ENCODE results near the gene RSPH3. TPM values are rescaled to one million over a fixed set of nuclear protein-coding genes. Genes with fewer than 3 reads are reported as not detected.
"Not testable (repeated sequence)": the region's sequence is repeated elsewhere in the genome, so short reads cannot be mapped to it uniquely, and the experiment has no call there.

Gene RSPH3
- polyA plus RNA-seq, 1 experiment: 2.3 TPM

DNA sequence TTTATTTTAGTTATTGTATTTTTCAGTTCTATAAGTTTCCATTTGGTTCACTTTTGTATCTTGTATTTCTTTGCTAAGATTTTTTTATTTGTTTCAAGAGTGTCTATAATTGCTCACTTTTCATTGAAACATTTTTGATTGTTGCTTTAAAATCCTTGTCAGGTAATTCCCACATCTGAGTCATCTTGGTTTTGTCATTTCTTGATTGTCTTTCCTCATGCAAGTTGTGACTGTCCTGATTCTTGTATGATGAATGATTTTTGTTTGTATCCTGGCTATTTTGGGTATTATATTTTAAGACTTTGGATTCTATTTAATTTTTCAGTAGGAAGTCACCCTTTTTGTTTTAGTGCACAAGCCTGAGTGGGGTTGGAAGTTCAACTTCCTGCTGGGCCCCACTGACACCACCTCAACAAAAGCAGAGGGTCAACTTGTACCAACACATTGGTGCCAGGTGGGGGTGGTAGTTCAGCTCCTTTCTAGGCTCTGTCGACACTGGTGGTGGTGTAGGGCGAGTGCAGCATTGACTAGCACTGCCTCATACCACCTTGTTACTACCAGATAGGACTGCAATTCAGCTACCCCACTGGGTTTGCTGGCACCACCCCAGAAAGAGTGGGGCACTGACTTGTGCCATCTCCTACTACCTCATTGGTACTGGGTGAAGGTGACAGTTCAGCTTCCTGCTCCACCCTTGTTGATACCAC, 8.8 kb downstream of the RSPH3 start:
- no peak overlapping the region for H3K4me3 ChIP-seq (ENCODE audit: low read depth, low read length)
- no peak for TF ChIP-seq CTCF (IDR thresholded peaks at IDR 0.05; ENCODE audit: insufficient read depth, low read depth, low read length)
- ChIA-PET POLR2A (no interaction called here), CTCF (interaction anchor here (0.6 to 1.8 kb wide), 2 partner anchors 12 to 27 kb away, joined by 3 to 4 read pairs; no protein-coding TSS in a partner anchor)
- peaks cover 2% of the 10 kb centered on the region; the same call in 1 of the 2 replicates for H3K36me3 ChIP-seq (ENCODE audit: control insufficient read depth, insufficient read depth, low read length)
- no peaks in the 10 kb centered on the region for H3K27me3 ChIP-seq (ENCODE audit: control insufficient read depth, insufficient read depth, low read length)
- DNase-seq (ENCODE audit: low read depth): no peak

- POLR2A ChIA-PET; H3K27me3 ChIP-seq (ENCODE audit: control insufficient read depth, insufficient read depth, low read length); H3K36me3 ChIP-seq (ENCODE audit: control insufficient read depth, insufficient read depth, low read length); DNase-seq (ENCODE audit: low read depth); H3K4me3 ChIP-seq (ENCODE audit: low read depth, low read length): not testable (repeated sequence)
- CTCF ChIA-PET: interaction anchor here (0.7 kb wide), 1 partner anchor 19 kb away, joined by 4 read pairs; no protein-coding TSS in a partner anchor
Measured at GRCh38 chr6:158989711-158990110, 10.3 kb downstream of the RSPH3 start.

DNA sequence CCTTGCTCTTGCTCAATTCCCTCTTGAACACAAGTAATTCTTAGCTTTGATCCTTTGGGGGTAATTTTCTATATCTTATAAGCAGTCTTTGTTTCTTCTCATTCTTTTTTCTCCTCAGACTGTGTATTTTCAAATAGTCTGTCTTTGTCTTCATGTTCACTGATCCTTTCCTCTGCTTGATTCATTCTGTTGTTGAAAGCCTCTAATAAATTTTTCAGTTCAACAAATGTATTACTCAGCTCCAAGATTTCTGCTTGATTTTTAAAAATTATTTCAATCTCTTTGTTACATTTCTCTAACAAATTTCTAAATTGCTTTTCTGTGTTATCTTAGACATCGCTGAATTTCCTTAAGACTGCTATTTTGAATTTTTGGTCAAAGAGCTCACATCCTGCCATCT, 11.5 kb downstream of the RSPH3 start:
- DNase-seq (ENCODE audit: low read depth): no peak
- TF ChIP-seq CTCF (IDR thresholded peaks at IDR 0.05; ENCODE audit: insufficient read depth, low read depth, low read length): no peak
- peaks cover 2% of the 10 kb centered on the region; the same call in 1 of the 2 replicates for H3K36me3 ChIP-seq (ENCODE audit: control insufficient read depth, insufficient read depth, low read length)
- H3K4me3 ChIP-seq (ENCODE audit: low read depth, low read length): no peak overlapping the region
- ChIA-PET POLR2A (no interaction called here), CTCF (interaction anchor here (0.8 to 1.2 kb wide), 4 partner anchors 9 to 146 kb away, joined by 3 read pairs; partner anchors contain the start of gene RSPH3)
- H3K27me3 ChIP-seq (ENCODE audit: control insufficient read depth, insufficient read depth, low read length): no peaks in the 10 kb centered on the region

- CTCF ChIA-PET: interaction anchor here (1.0 to 1.3 kb wide), 3 partner anchors 8 to 281 kb away, joined by 3 to 4 read pairs (median 3); no protein-coding TSS in a partner anchor
- Histone ChIP-seq H3K4me3 (ENCODE audit: low read depth, low read length) (no peak overlapping the region), H3K36me3 (ENCODE audit: control insufficient read depth, insufficient read depth, low read length) (peaks cover 2% of the 10 kb centered on the region; the same call in 1 of the 2 replicates), H3K27me3 (ENCODE audit: control insufficient read depth, insufficient read depth, low read length) (no peaks in the 10 kb centered on the region)
- TF ChIP-seq CTCF (IDR thresholded peaks at IDR 0.05; ENCODE audit: insufficient read depth, low read depth, low read length): no peak
- DNase-seq (ENCODE audit: low read depth): no peak
- POLR2A ChIA-PET: no interaction called here
Measured at GRCh38 chr6:158987657-158988056, 12.3 kb downstream of the RSPH3 start.

GRCh38 chr6:158978757-158979156, 21.2 kb downstream of the RSPH3 start:
- TF ChIP-seq CTCF (IDR thresholded peaks at IDR 0.05; ENCODE audit: insufficient read depth, low read depth, low read length): no peak
- ChIA-PET POLR2A (no interaction called here), CTCF (interaction anchor here (0.8 to 1.1 kb wide), 2 partner anchors 12 to 156 kb away, joined by 4 read pairs; no protein-coding TSS in a partner anchor)
- DNase-seq (ENCODE audit: low read depth): no peak
- H3K4me3 ChIP-seq (ENCODE audit: low read depth, low read length): no peak overlapping the region
- no peaks in the 10 kb centered on the region; the same call in 1 of the 2 replicates for H3K36me3 ChIP-seq (ENCODE audit: control insufficient read depth, insufficient read depth, low read length)
- H3K27me3 ChIP-seq (ENCODE audit: control insufficient read depth, insufficient read depth, low read length): no peaks in the 10 kb centered on the region

Data from BJ (cell line).